H9 (cell line): Measurements from ENCODE around the gene TMEM117. TPM values are rescaled to one million over a fixed set of nuclear protein-coding genes. Genes with fewer than 3 reads are reported as not detected.

Experiments
- DNase-seq: peaks from one replicate; pipeline ENCODE4 v3.0.0-alpha.2; 2017
- H2AFZ ChIP-seq: one replicate; pipeline ENCODE4 v1.6.1; 2013; ENCODE audit warnings: mild to moderate bottlenecking, low read length, control low read depth, moderate library complexity
- H2AK5ac ChIP-seq: 2 replicates; pipeline ENCODE4 v1.6.1; 2013; ENCODE audit warnings: low read length, control low read depth, mixed read lengths; ENCODE audit not compliant: insufficient read length
- H2BK120ac ChIP-seq: one replicate; pipeline ENCODE4 v1.6.1; 2013; ENCODE audit warnings: low read depth, mild to moderate bottlenecking, low read length, control low read depth, inconsistent platforms; ENCODE audit not compliant: poor library complexity, severe bottlenecking
- H2BK12ac ChIP-seq: 2 replicates; pipeline ENCODE4 v1.6.1; 2013; ENCODE audit warnings: low read length, control low read depth, mixed read lengths, low read depth; ENCODE audit not compliant: insufficient read length
- H2BK15ac ChIP-seq: 2 replicates; pipeline ENCODE4 v1.6.1; 2013; ENCODE audit warnings: low read depth, low read length, control low read depth
- H2BK20ac ChIP-seq: one replicate; pipeline ENCODE4 v1.6.1; 2013; ENCODE audit warnings: low read depth, mild to moderate bottlenecking, low read length, control low read depth, inconsistent platforms; ENCODE audit not compliant: poor library complexity, severe bottlenecking
- H2BK5ac ChIP-seq: 2 replicates; pipeline ENCODE4 v1.6.1; 2013; ENCODE audit warnings: low read length, control low read depth, mixed read lengths; ENCODE audit not compliant: insufficient read length
- H3K14ac ChIP-seq: 2 replicates; pipeline ENCODE4 v1.6.1; 2013; ENCODE audit warnings: low read length, control low read depth; ENCODE audit not compliant: insufficient read depth
- H3K18ac ChIP-seq: 2 replicates; pipeline ENCODE4 v1.6.1; 2013; ENCODE audit warnings: low read depth, mild to moderate bottlenecking, mixed read lengths, low read length, control low read depth; ENCODE audit not compliant: insufficient read length
- H3K23ac ChIP-seq: 2 replicates; pipeline ENCODE4 v1.6.1; 2013; ENCODE audit warnings: low read length, control low read depth, mixed read lengths, low read depth; ENCODE audit not compliant: insufficient read length
- H3K23me2 ChIP-seq: 2 replicates; pipeline ENCODE4 v1.6.1; 2013; ENCODE audit warnings: low read depth, mild to moderate bottlenecking, mixed read lengths, low read length, control low read depth; ENCODE audit not compliant: insufficient read length, poor library complexity, severe bottlenecking
- H3K27ac ChIP-seq: 2 replicates; pipeline ENCODE4 v1.5.1; 2013; ENCODE audit warnings: low read length, control low read depth, mixed read lengths, low read depth; ENCODE audit not compliant: insufficient read length
- H3K27me3 ChIP-seq: 2 replicates; pipeline ENCODE4 v1.6.1; 2013; ENCODE audit warnings: low read length, control low read depth, inconsistent platforms; ENCODE audit not compliant: insufficient read depth
- H3K4ac ChIP-seq: 2 replicates; pipeline ENCODE4 v1.6.1; 2013; ENCODE audit warnings: low read depth, mild to moderate bottlenecking, control low read depth, inconsistent platforms, low read length, moderate library complexity
- H3K4me1 ChIP-seq: 2 replicates; pipeline ENCODE4 v1.6.1; 2013; ENCODE audit warnings: low read length, control low read depth, inconsistent platforms; ENCODE audit not compliant: insufficient read depth
- H3K4me2 ChIP-seq: 2 replicates; pipeline ENCODE4 v1.6.1; 2013; ENCODE audit warnings: low read length, control low read depth, mixed read lengths; ENCODE audit not compliant: insufficient read length, insufficient read depth
- H3K56ac ChIP-seq: 2 replicates; pipeline ENCODE4 v1.6.1; 2013; ENCODE audit warnings: low read depth, mild to moderate bottlenecking, mixed read lengths, low read length, control low read depth; ENCODE audit not compliant: insufficient read length
- H3K79me1 ChIP-seq: 2 replicates; pipeline ENCODE4 v1.6.1; 2013; ENCODE audit warnings: low read depth, mild to moderate bottlenecking, moderate library complexity, low read length, control low read depth, inconsistent platforms; ENCODE audit not compliant: insufficient read depth, poor library complexity, severe bottlenecking
- H3K79me2 ChIP-seq: 2 replicates; pipeline ENCODE4 v1.6.1; 2013; ENCODE audit warnings: low read length, control low read depth, inconsistent platforms; ENCODE audit not compliant: insufficient read depth
- H3K9ac ChIP-seq: 2 replicates; pipeline ENCODE4 v1.6.1; 2013; ENCODE audit warnings: low read length, control low read depth, mixed read lengths; ENCODE audit not compliant: insufficient read length; ENCODE audit errors: extremely low read depth
- H3K9me3 ChIP-seq: one replicate; pipeline ENCODE4 v1.6.1; 2013; ENCODE audit warnings: low read depth, low read length, inconsistent platforms; ENCODE audit not compliant: control insufficient read depth
- H3T11ph ChIP-seq: one replicate; pipeline ENCODE4 v1.6.1; 2013; ENCODE audit warnings: mild to moderate bottlenecking, low read length, control low read depth, inconsistent platforms
- H4K20me1 ChIP-seq: one replicate; pipeline ENCODE4 v1.6.1; 2013; ENCODE audit not compliant: control insufficient read depth, insufficient read length, insufficient read depth
- H4K5ac ChIP-seq: 2 replicates; pipeline ENCODE4 v1.6.1; 2013; ENCODE audit warnings: low read depth, mild to moderate bottlenecking, mixed read lengths, low read length, control low read depth; ENCODE audit not compliant: insufficient read length
- H4K8ac ChIP-seq: replicated peaks from 2 replicates; pipeline ENCODE4 v1.6.1; 2013; ENCODE audit warnings: low read length, control low read depth, mixed read lengths, low read depth; ENCODE audit not compliant: insufficient read length
- H4K91ac ChIP-seq: 2 replicates; pipeline ENCODE4 v1.6.1; 2013; ENCODE audit warnings: low read depth, mild to moderate bottlenecking, moderate library complexity, mixed read lengths, low read length, control low read depth; ENCODE audit not compliant: insufficient read length
- H3K27ac Mint-ChIP-seq, 3 experiments: 2 replicates in 2 of 3; 3 replicates in 1 of 3; pipeline ENCODE4 v1.8.0; 2020 to 2021; ENCODE audit warnings: mixed read lengths in 3 of 3, mild to moderate bottlenecking in 1 of 3, moderate library complexity in 1 of 3
- H3K27me3 Mint-ChIP-seq: 2 replicates; pipeline ENCODE4 v1.8.0; 2021; ENCODE audit warnings: low read depth, mild to moderate bottlenecking, moderate library complexity, mixed read lengths
- H3K36me3 Mint-ChIP-seq, 3 experiments: 2 replicates in 2 of 3; 3 replicates in 1 of 3; pipeline ENCODE4 v1.8.0; 2020 to 2021; ENCODE audit warnings: low read depth in 3 of 3, mixed read lengths in 3 of 3; ENCODE audit not compliant: insufficient read depth in 1 of 3
- H3K4me1 Mint-ChIP-seq, 2 experiments: 2 replicates each; pipeline ENCODE4 v1.8.0; 2020; ENCODE audit warnings: mixed read lengths in 2 of 2
- H3K4me3 Mint-ChIP-seq, 2 experiments: 2 replicates in 1 of 2; 3 replicates in 1 of 2; pipeline ENCODE4 v1.8.0; 2020 to 2021; ENCODE audit warnings: mild to moderate bottlenecking in 2 of 2, mixed read lengths in 2 of 2, moderate library complexity in 1 of 2
- H3K9me3 Mint-ChIP-seq, 2 experiments: 2 replicates in 1 of 2; 3 replicates in 1 of 2; pipeline ENCODE4 v1.8.0; 2020; ENCODE audit warnings: mild to moderate bottlenecking in 2 of 2, mixed read lengths in 2 of 2, moderate library complexity in 1 of 2
- CTCF ChIP-seq: fragments of 200-600 bp; sonication (generic); conservative IDR thresholded peaks from 3 replicates; pipeline ENCODE4 v1.8.0; 2021; ENCODE audit warnings: antibody characterized with exemption, mild to moderate bottlenecking
- WGBS: extraction: QIAGEN DNeasy Blood & Tissue Kit; methylation state at CpG from one replicate; pipeline ENCODE4 v1.1.7; 2013; ENCODE audit warnings: missing lambda C conversion rate, low lambda C conversion rate, mixed read lengths; ENCODE audit not compliant: insufficient read length; ENCODE audit errors: extremely low coverage; 5-methylcytosine and 5-hydroxymethylcytosine counted together
- total RNA-seq: library from RNA; stranded (reverse); gene quantifications from 2 replicates; pipeline ENCODE4 v1.2.1, GENCODE V29; 2021

The TMEM117 gene
- total RNA-seq, 1 experiment from 2014 or later, result 1.7 TPM

DNA sequence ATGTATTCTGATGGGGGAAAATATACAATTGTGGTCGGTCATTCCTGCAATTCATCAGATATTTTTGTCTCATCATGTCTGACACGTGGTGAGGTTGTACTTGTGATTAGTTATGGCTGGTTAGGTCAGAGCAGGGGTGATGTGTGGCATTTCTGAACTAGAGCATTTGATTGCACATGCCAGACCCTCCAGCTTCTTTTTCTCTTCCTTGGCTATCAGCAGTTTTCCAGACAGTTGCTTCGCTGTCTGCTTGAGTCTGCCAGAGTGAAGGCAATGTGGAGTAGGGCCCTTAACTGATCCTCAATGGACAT is 25.9 kb downstream of the TMEM117 start:
- H3K4ac ChIP-seq, result no peak overlapping the region

More for the DNA sequence above, 25.9 kb downstream of the TMEM117 start:
- Histone ChIP-seq H2AK5ac (no peak overlapping the region), H3K18ac (no peak overlapping the region), H3K79me1 (no peaks in the 10 kb centered on the region), H2AFZ (no peak overlapping the region), H3K4me2 (no peak overlapping the region), H4K8ac (no peak overlapping the region), H2BK12ac (no peak overlapping the region), H3K23ac (no peak overlapping the region), H3T11ph (no peak overlapping the region), H3K9me3 (no peaks in the 10 kb centered on the region), H3K23me2 (no peaks in the 10 kb centered on the region), H3K14ac (no peak overlapping the region), H2BK5ac (no peak overlapping the region), H4K5ac (no peak overlapping the region), H3K27me3 (no peaks in the 10 kb centered on the region), H3K27ac (no peak overlapping the region), H4K91ac (no peak overlapping the region), H2BK20ac (no peak overlapping the region), H3K56ac (no peak overlapping the region), H2BK15ac (no peak overlapping the region), H3K4me1 (peaks cover 2% of the 10 kb centered on the region; the same call in 1 of the 2 replicates), H3K79me2 (no peaks in the 10 kb centered on the region), H4K20me1 (no peaks in the 10 kb centered on the region), H3K9ac (no peak overlapping the region), H2BK120ac (no peak overlapping the region)
- no peak overlapping the region for H3K4me3 Mint-ChIP-seq
- H3K4me1 Mint-ChIP-seq, result peaks cover 6 to 14% of the 10 kb centered on the region in 2 experiments
- no CpG with 5 or more reads among the region's 3 CpGs for WGBS
- peaks cover 0 to 4% of the 10 kb centered on the region in 2 experiments; a peak in 2 of 5 replicates for H3K9me3 Mint-ChIP-seq
- no peak for DNase-seq
- TF ChIP-seq CTCF, result no peak
- H3K27me3 Mint-ChIP-seq, result no peaks in the 10 kb centered on the region
- no peak overlapping the region for H3K27ac Mint-ChIP-seq
- H3K36me3 Mint-ChIP-seq, result no peaks in the 10 kb centered on the region; a peak in 1 of 7 replicates
